DND-41 (cell line): ENCODE measurements around the gene STK11IP.

Experiments
- CTCF ChIP-seq: IDR thresholded peaks from 2 replicates; pipeline ENCODE4 v1.5.1; 2012; ENCODE audit warnings: borderline replicate concordance, low read length, moderate library complexity, mild to moderate bottlenecking; ENCODE audit not compliant: poor library complexity, severe bottlenecking; ENCODE audit errors: extremely low read depth
- EZH2 ChIP-seq: IDR thresholded peaks from 3 replicates; pipeline ENCODE4 v1.6.1; 2012; ENCODE audit warnings: borderline replicate concordance, low read depth, mild to moderate bottlenecking, moderate library complexity, low read length, inconsistent platforms; ENCODE audit not compliant: severe bottlenecking

- TF ChIP-seq CTCF (no peak), EZH2 (no peak)
These were observed 67.3 kb downstream of the STK11IP start for GRCh38 chr2:219664944-219665343.
